ENCODE results near the gene RPP25. TPM values are rescaled to one million over a fixed set of nuclear protein-coding genes. Genes with fewer than 3 reads are reported as not detected.

The RPP25 gene
- total RNA-seq, 2 donors from 2014 or later, result 11.7 to 11.8 TPM

GRCh38 chr15:74978077-74978476 lies 21.5 kb upstream of the RPP25 start:
- TF ChIP-seq, protein P1, sequence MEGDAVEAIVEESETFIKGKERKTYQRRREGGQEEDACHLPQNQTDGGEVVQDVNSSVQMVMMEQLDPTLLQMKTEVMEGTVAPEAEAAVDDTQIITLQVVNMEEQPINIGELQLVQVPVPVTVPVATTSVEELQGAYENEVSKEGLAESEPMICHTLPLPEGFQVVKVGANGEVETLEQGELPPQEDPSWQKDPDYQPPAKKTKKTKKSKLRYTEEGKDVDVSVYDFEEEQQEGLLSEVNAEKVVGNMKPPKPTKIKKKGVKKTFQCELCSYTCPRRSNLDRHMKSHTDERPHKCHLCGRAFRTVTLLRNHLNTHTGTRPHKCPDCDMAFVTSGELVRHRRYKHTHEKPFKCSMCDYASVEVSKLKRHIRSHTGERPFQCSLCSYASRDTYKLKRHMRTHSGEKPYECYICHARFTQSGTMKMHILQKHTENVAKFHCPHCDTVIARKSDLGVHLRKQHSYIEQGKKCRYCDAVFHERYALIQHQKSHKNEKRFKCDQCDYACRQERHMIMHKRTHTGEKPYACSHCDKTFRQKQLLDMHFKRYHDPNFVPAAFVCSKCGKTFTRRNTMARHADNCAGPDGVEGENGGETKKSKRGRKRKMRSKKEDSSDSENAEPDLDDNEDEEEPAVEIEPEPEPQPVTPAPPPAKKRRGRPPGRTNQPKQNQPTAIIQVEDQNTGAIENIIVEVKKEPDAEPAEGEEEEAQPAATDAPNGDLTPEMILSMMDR (IDR thresholded peaks at IDR 0.05), result no peak
- no peaks in the 10 kb centered on the region for H3K27me3 ChIP-seq (replicated peaks; ENCODE audit: insufficient read depth)
- no peak overlapping the region for H3K27ac ChIP-seq
- H3K4me3 ChIP-seq, result no peak overlapping the region
- no peaks in the 10 kb centered on the region for H3K4me1 ChIP-seq (ENCODE audit: control insufficient read depth in 1 of 2, low read depth in 2 of 2)
- H3K36me3 ChIP-seq, result no peaks in the 10 kb centered on the region
- DNase-seq (ENCODE audit: low spot score) (no peak), ATAC-seq (ENCODE audit: insufficient number of reproducible peaks, low FRiP score, low read depth) (no peak)
- no peaks in the 10 kb centered on the region for H3K9me3 ChIP-seq

DNA sequence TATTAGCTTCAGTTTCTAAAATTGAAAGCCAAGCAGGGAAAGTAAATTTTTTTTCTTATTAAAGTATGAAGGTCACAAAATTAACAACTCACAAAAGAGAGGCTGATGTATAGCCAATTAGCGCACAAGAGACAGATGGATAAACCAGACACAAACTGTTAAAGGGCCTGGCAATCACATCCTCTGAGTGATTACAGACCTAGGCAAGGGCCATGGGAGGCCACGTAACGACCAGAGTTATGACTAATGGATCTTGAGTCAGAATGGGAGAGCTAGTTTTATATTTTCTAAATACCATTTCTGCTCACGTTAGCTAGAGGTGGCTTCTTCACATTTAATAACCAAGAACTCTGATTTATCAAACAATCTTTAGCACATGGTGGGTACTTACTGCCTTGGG lies 21.0 kb upstream of the RPP25 start:
- Histone ChIP-seq H3K27ac (no peak overlapping the region), H3K36me3 (no peaks in the 10 kb centered on the region), H3K9me3 (no peaks in the 10 kb centered on the region), H3K4me1 (ENCODE audit: control insufficient read depth in 1 of 2, low read depth in 2 of 2) (no peaks in the 10 kb centered on the region), H3K4me3 (no peak overlapping the region), H3K27me3 (replicated peaks; ENCODE audit: insufficient read depth) (no peaks in the 10 kb centered on the region)
- ATAC-seq (ENCODE audit: insufficient number of reproducible peaks, low FRiP score, low read depth) (no peak), DNase-seq (ENCODE audit: low spot score) (no peak)
- TF ChIP-seq, protein P1 (IDR thresholded peaks at IDR 0.05), result no peak

DNA sequence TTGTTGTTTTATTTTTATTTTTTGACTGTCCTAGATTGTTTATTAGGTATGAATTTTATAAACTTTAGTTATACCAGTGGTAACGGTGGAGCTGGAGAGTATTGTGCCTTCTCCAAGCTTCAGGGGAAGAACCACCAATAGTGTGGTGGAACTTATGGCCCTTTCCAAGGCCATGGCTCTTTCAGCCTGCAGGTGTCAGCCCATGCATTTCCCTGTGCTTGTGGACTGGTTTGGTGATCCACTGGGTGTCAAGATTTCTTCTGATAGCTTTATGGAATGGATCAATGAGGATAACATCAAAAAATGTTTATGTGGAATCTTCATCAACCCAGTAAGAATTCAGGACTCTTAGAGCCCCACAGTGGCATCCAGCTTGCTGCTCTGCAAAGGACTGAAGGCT lies 19.6 kb upstream of the RPP25 start:
- no peaks in the 10 kb centered on the region for H3K36me3 ChIP-seq
- no peaks in the 10 kb centered on the region for H3K4me1 ChIP-seq (ENCODE audit: control insufficient read depth in 1 of 2, low read depth in 2 of 2)
- DNase-seq (ENCODE audit: low spot score) (no peak), ATAC-seq (ENCODE audit: insufficient number of reproducible peaks, low FRiP score, low read depth) (no peak)
- no peak overlapping the region for H3K27ac ChIP-seq
- no peaks in the 10 kb centered on the region for H3K27me3 ChIP-seq (replicated peaks; ENCODE audit: insufficient read depth)
- H3K9me3 ChIP-seq, result no peaks in the 10 kb centered on the region
- TF ChIP-seq, protein P1 (IDR thresholded peaks at IDR 0.05), result no peak
- H3K4me3 ChIP-seq, result no peak overlapping the region

- H3K27ac ChIP-seq, result no peak overlapping the region
- DNase-seq (ENCODE audit: low spot score) (no peak), ATAC-seq (ENCODE audit: insufficient number of reproducible peaks, low FRiP score, low read depth) (no peak)
- no peak overlapping the region for H3K4me3 ChIP-seq
- H3K4me1 ChIP-seq (ENCODE audit: control insufficient read depth in 1 of 2, low read depth in 2 of 2), result no peaks in the 10 kb centered on the region
- no peaks in the 10 kb centered on the region for H3K27me3 ChIP-seq (replicated peaks; ENCODE audit: insufficient read depth)
- H3K36me3 ChIP-seq, result no peaks in the 10 kb centered on the region
- no peaks in the 10 kb centered on the region for H3K9me3 ChIP-seq
- TF ChIP-seq, protein P1 (IDR thresholded peaks at IDR 0.05), result no peak
These were observed 11.1 kb upstream of the RPP25 start for GRCh38 chr15:74967670-74968069.

- Histone ChIP-seq H3K9me3 (no peaks in the 10 kb centered on the region), H3K36me3 (no peaks in the 10 kb centered on the region), H3K27ac (no peak overlapping the region), H3K4me3 (no peak overlapping the region), H3K27me3 (replicated peaks; ENCODE audit: insufficient read depth) (no peaks in the 10 kb centered on the region), H3K4me1 (ENCODE audit: control insufficient read depth in 1 of 2, low read depth in 2 of 2) (peaks cover 0 to 2% of the 10 kb centered on the region in 2 donors)
- no peak for ATAC-seq (ENCODE audit: insufficient number of reproducible peaks, low FRiP score, low read depth)
- no peak for DNase-seq (ENCODE audit: low spot score)
- TF ChIP-seq, protein P1 (IDR thresholded peaks at IDR 0.05), result no peak
These were observed 8.2 kb upstream of the RPP25 start for GRCh38 chr15:74964794-74965193.

All from thoracic aorta (tissue), 2 donors.